ENCODE measurements around the gene EPM2A.

GRCh38 chr6:145626857-145627256, 108.5 kb downstream of the EPM2A start:
- TF ChIP-seq CTCF (conservative IDR thresholded peaks at IDR 0.05) (no peak), ZFX (IDR thresholded peaks at IDR 0.05) (no peak)

Measured in C4-2B (cell line).